SU-DHL-6 (cell line): Measurements from ENCODE around the gene ZNF3.

Source experiments
- EZH2phosphoT487 ChIP-seq: fragments of 200-600 bp; sonication (generic), shearing (Covaris generic); conservative IDR thresholded peaks from 2 replicates; pipeline ENCODE4 v1.6.1; 2018; ENCODE audit warnings: mild to moderate bottlenecking, antibody characterized with exemption, low read length, moderate library complexity, mixed read lengths
- TF ChIP-seq, protein P1 (sequence below): fragments of 200-600 bp; sonication (generic); IDR thresholded peaks from one replicate; pipeline ENCODE4 v1.5.1; 2017; ENCODE audit warnings: antibody characterized with exemption, mild to moderate bottlenecking, low read length, moderate library complexity; ENCODE audit not compliant: insufficient read depth, poor library complexity, severe bottlenecking

GRCh38 chr7:100069991-100070390, 11.5 kb downstream of the ZNF3 start:
- TF ChIP-seq, protein P1, sequence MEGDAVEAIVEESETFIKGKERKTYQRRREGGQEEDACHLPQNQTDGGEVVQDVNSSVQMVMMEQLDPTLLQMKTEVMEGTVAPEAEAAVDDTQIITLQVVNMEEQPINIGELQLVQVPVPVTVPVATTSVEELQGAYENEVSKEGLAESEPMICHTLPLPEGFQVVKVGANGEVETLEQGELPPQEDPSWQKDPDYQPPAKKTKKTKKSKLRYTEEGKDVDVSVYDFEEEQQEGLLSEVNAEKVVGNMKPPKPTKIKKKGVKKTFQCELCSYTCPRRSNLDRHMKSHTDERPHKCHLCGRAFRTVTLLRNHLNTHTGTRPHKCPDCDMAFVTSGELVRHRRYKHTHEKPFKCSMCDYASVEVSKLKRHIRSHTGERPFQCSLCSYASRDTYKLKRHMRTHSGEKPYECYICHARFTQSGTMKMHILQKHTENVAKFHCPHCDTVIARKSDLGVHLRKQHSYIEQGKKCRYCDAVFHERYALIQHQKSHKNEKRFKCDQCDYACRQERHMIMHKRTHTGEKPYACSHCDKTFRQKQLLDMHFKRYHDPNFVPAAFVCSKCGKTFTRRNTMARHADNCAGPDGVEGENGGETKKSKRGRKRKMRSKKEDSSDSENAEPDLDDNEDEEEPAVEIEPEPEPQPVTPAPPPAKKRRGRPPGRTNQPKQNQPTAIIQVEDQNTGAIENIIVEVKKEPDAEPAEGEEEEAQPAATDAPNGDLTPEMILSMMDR, result no peak
- TF ChIP-seq EZH2phosphoT487, result no peak
